CD1c-positive myeloid dendritic cell (primary cell): ENCODE data around the gene OPRL1.

ENCODE experiments used
- DNase-seq: peaks from one replicate; pipeline ENCODE4 v3.0.0-alpha.2; 2016; ENCODE audit errors: extremely low spot score

Gene OPRL1

GRCh38 chr20:64071341-64072332 is 8.2 kb upstream of the OPRL1 start:
- no peak for DNase-seq

GRCh38 chr20:64072498-64073063 is 7.3 kb upstream of the OPRL1 start:
- DNase-seq = no peak

GRCh38 chr20:64073476-64074183 is 6.3 kb upstream of the OPRL1 start:
- DNase-seq = no peak

GRCh38 chr20:64074184-64074789 is 5.6 kb upstream of the OPRL1 start:
- no peak for DNase-seq

GRCh38 chr20:64074963-64075362 is 4.9 kb upstream of the OPRL1 start:
- no peak for DNase-seq

- no peak for DNase-seq
Observed at GRCh38 chr20:64075556-64075955, 4.3 kb upstream of the OPRL1 start.

- DNase-seq = no peak
Observed at GRCh38 chr20:64076061-64076997, 3.6 kb upstream of the OPRL1 start.

- peak; percentile 63 for DNase-seq
Observed at GRCh38 chr20:64077094-64077493, 2.8 kb upstream of the OPRL1 start.

- DNase-seq = no peak
Observed at GRCh38 chr20:64077541-64077875, 2.4 kb upstream of the OPRL1 start.

- peak; percentile 28 for DNase-seq
Observed at GRCh38 chr20:64077876-64078551, 1.9 kb upstream of the OPRL1 start.

- no peak for DNase-seq
Observed at GRCh38 chr20:64078934-64079272, 979 bp upstream of the OPRL1 start.

- DNase-seq = peak; percentile 94
Observed at GRCh38 chr20:64079273-64080012, 439 bp upstream of the OPRL1 start, which contains the start of gene RGS19. RGS19 (minus strand) TSS chr20:64079518; CDS start chr20:64076886, 2,632 bp downstream.

GRCh38 chr20:64080813-64081623 is 1.1 kb downstream of the OPRL1 start:
- DNase-seq = no peak

- DNase-seq = no peak
Observed at GRCh38 chr20:64081624-64081964, 1.7 kb downstream of the OPRL1 start.

- DNase-seq = no peak
Observed at GRCh38 chr20:64082126-64082731, 2.3 kb downstream of the OPRL1 start.

- DNase-seq = peak; percentile 45
Observed at GRCh38 chr20:64082820-64083377, 3.0 kb downstream of the OPRL1 start.

GRCh38 chr20:64083378-64083803 is 3.5 kb downstream of the OPRL1 start:
- peak; percentile 77 for DNase-seq
